Astrocyte of the cerebellum (primary cell): Measurements from ENCODE around the gene RNF181.
"Not testable (repeated sequence)": the region's sequence is repeated elsewhere in the genome, so short reads cannot be mapped to it uniquely, and the experiment has no call there.

Source experiments
- DNase-seq: peaks from one replicate; pipeline ENCODE4 v3.0.0-alpha.2; 2011; ENCODE audit warnings: low read depth
- H3K4me3 ChIP-seq: 2 replicates; pipeline ENCODE4 v1.5.1; 2011; ENCODE audit warnings: mild to moderate bottlenecking, low read depth, low read length, moderate library complexity
- in situ Hi-C: cut with HindIII; loops from 2 replicates; pipeline ENCODE4 v1.10.0; 2017; ENCODE audit warnings: low sequenced_read_pairs
- TF ChIP-seq, protein P1 (sequence below): IDR thresholded peaks from 2 replicates; pipeline ENCODE4 v1.5.1; 2012; ENCODE audit warnings: low read length, low read depth, moderate library complexity, mild to moderate bottlenecking; ENCODE audit errors: missing control alignments

The RNF181 gene

DNA sequence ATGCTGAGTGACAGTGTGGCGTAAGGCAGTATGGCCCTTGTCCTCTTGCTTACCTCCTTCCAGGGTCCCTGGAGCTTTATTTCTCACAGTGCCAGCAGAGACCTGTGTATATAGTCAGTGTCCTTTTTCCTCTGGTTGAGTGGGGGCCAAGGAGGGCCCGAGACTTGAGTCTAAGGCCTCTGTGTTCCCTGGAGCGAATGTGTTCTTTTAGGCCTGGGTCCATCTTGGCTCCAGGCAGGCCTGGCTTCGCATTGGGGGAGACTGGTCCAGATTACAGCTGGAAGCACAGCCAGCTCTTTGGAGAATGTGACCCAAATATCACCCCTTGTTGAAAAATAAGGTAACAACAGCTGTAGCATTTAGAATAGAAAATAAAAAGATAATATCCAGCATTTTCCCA lies 6.4 kb upstream of the RNF181 start:
- TF ChIP-seq, protein P1, sequence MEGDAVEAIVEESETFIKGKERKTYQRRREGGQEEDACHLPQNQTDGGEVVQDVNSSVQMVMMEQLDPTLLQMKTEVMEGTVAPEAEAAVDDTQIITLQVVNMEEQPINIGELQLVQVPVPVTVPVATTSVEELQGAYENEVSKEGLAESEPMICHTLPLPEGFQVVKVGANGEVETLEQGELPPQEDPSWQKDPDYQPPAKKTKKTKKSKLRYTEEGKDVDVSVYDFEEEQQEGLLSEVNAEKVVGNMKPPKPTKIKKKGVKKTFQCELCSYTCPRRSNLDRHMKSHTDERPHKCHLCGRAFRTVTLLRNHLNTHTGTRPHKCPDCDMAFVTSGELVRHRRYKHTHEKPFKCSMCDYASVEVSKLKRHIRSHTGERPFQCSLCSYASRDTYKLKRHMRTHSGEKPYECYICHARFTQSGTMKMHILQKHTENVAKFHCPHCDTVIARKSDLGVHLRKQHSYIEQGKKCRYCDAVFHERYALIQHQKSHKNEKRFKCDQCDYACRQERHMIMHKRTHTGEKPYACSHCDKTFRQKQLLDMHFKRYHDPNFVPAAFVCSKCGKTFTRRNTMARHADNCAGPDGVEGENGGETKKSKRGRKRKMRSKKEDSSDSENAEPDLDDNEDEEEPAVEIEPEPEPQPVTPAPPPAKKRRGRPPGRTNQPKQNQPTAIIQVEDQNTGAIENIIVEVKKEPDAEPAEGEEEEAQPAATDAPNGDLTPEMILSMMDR: no peak
- no peak for DNase-seq
- in situ Hi-C loops: no loop called here
- H3K4me3 ChIP-seq: no peak overlapping the region

DNA sequence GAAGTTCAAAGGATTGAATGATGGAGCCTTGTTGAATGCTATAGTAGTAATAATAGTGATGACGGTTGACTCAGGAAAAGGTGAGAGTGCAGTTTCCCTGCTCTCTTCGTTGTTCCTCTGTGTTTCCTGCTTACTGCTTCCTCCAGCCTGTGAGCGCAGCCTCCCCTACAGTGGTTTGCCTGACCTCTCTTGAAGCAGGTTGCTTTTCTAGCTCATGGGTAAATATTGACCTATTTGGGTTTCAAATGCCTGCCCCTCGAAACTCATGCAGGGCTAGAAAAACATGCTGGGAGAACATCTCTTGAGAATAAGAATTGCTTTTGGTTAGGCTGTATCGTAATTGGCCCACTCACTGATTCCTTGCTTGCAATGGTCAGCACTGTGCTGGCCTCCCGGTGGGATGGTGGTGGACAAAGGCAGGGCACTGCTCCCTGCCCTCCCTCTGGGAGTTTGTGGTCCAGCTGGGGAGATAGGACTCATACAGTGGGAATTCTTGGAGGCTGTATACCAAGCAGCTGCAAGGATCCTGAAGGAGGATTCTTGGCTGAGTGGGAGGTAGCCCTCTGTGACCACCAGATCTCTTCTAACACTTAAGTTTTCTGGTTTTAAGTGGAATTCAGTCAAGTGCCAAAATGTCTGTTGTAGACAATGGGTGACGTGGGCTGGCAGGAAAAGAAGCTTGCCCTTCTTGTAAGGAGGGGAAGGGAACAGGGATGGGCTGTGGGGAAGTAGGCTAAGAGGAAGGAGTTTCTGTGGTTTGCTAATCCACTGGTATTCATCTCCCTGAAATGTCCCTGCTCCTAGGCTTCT lies 5.4 kb upstream of the RNF181 start:
- in situ Hi-C loops: no loop called here
- DNase-seq: peak; percentile 100
- TF ChIP-seq, protein P1: no peak
- H3K4me3 ChIP-seq: no peak overlapping the region

DNA sequence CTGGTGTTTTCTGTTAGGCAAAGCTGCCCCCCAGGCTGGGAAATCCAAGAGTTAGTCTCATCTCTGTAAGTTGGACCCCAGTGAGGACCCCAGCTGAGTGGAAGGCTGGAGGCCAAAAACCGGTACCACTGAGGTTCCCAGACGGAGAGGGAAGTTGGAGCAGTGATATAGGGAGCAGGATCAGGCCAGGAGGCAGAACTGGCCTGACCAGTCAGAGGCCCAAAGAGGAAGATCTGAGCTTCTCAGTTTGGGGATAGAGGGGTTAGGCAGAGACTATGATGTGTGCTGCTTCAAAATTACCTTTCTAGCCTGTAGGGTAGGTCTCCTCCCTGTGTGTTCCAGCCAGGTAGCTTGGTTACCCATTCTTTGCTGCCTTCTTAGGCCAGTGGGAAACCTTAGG lies 4.6 kb upstream of the RNF181 start:
- in situ Hi-C loops: no loop called here
- H3K4me3 ChIP-seq: peak overlapping the region; percentile 4
- no peak for DNase-seq
- TF ChIP-seq, protein P1: no peak

DNA sequence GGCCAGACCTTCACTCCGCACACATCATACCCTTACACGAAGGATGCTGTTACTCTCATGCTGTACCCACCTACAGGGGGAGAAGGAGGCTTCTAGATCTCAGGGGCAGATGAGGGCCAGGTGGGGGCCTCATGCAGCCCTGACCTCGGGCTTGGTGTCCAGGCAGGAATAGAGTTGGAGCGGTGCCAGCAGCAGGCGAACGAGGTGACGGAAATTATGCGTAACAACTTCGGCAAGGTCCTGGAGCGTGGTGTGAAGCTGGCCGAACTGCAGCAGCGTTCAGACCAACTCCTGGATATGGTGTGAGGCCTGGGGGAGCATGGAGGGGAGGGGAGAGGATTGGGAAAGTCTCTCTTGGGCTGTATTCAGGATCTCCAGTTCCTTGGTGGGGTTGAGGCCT lies 4.0 kb upstream of the RNF181 start:
- H3K4me3 ChIP-seq: no peak overlapping the region
- TF ChIP-seq, protein P1: no peak
- no peak for DNase-seq
- in situ Hi-C loops: no loop called here

DNA sequence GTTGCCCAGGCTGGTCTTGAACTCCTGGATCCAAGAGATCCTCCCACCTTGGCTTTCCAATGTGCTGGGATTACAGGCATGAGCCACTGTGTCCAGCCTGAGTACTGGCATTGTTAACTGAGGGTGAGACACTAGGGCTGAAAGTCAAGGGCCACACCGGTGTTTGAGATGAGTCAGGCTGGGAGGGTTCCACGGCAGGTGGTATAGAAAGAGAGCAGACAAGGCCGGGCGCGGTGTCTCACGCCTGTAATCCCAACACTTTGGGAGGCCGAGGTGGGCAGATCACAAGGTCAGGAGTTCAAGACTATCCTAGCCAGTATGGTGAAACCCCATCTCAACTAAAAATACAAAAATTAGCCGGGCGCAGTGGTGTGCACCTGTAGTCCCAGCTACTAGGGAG lies 3.2 kb upstream of the RNF181 start:
- in situ Hi-C loops, H3K4me3 ChIP-seq, DNase-seq: not testable (repeated sequence)

DNA sequence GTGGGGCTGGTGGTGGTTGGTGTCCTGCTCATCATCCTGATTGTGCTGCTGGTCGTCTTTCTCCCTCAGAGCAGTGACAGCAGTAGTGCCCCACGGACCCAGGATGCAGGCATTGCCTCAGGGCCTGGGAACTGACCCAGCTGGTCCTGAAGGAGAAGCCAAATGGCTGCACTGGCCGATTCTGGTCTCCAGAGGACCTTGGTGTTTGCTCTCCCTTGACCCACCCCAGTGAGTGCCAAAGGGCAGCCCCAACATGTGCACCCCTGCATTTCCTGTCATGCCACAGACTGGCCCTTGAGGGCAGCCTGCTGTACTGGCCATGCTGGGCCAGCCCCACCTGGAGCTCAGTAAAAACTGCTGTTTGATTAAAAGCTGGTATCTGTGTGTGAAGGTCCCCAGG lies 2.5 kb upstream of the RNF181 start:
- in situ Hi-C loops: no loop called here
- TF ChIP-seq, protein P1: no peak
- no peak for DNase-seq
- no peak overlapping the region for H3K4me3 ChIP-seq

DNA sequence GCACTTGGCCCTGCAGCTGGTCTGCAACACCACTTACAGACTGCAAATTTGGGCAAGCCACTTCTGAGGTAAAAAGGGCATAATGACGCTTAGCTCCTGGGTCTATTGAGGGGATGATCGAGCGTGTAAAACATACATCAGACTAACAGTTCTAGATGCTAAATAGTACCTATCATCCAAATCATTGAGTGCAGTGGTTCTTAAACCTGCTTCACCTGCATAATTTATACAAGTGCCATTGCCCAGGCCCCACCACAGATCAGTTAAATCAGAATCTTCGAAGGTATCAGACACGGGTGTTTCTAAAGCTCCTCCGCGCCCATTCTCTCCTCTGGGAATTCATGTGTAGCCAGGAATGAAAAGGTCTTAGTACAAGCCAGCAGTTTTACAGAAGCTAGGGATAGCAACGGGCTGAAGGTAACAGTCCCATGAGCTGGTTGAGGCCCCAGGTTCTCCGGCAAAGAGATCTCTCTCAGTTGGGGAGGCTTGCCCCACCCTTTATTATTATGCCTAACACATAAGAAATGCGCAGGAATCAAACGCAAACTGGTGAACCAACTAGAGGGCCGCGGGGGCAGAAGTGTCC lies 737 bp upstream of the RNF181 start:
- TF ChIP-seq, protein P1: no peak
- DNase-seq: no peak
- in situ Hi-C loops: no loop called here

More for the DNA sequence above, 737 bp upstream of the RNF181 start:
- H3K4me3 ChIP-seq: peak overlapping the region; percentile 86
